GM12865 (cell line): ENCODE data around the gene ALDH1B1.

ENCODE experiments used
- DNase-seq: peaks from one replicate; pipeline ENCODE4 v3.0.0; 2010; ENCODE audit warnings: low read depth
- H3K4me3 ChIP-seq: 2 replicates; pipeline ENCODE4 v1.5.1; 2011; ENCODE audit warnings: mild to moderate bottlenecking, low read depth, low read length, control low read depth
- TF ChIP-seq, protein P1 (sequence below): IDR thresholded peaks from 2 replicates; pipeline ENCODE4 v1.5.1; 2011; ENCODE audit warnings: low read length, control low read depth, low read depth, inconsistent platforms; ENCODE audit not compliant: insufficient read depth; ENCODE audit errors: missing control alignments

ALDH1B1 gene

DNA sequence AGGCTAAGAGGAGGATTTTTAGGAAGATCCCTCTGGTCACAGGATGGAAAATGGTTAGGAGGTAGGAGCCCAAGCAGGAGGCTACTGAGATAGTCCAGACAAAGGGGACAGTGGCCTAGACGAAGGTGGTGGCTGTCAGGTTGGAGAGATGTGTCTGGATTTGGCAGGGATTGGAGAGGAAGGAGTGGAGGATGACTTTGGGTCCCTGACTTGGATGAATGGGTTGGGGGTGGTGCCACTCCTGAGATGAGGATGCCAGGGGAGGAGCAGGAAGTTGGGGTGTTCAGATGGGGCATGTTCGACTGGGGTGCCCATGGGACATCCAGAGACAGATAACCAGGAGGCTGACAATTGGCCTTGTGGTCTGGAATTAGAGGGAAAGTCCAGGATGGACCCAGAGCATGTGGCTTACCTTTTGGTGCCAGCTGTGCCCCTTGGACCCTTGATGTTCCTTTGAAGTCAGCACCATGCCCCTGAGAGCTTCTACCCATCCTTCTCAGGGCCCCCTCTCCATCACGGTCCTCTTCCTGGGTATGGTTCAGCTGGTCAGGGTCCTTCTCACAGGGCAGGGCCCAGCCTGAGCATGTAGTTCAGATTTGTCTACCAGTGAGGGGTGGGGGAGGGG, 46.9 kb downstream of the ALDH1B1 start:
- H3K4me3 ChIP-seq, result no peak overlapping the region
- TF ChIP-seq, protein P1, sequence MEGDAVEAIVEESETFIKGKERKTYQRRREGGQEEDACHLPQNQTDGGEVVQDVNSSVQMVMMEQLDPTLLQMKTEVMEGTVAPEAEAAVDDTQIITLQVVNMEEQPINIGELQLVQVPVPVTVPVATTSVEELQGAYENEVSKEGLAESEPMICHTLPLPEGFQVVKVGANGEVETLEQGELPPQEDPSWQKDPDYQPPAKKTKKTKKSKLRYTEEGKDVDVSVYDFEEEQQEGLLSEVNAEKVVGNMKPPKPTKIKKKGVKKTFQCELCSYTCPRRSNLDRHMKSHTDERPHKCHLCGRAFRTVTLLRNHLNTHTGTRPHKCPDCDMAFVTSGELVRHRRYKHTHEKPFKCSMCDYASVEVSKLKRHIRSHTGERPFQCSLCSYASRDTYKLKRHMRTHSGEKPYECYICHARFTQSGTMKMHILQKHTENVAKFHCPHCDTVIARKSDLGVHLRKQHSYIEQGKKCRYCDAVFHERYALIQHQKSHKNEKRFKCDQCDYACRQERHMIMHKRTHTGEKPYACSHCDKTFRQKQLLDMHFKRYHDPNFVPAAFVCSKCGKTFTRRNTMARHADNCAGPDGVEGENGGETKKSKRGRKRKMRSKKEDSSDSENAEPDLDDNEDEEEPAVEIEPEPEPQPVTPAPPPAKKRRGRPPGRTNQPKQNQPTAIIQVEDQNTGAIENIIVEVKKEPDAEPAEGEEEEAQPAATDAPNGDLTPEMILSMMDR, result no peak
- no peak for DNase-seq

DNA sequence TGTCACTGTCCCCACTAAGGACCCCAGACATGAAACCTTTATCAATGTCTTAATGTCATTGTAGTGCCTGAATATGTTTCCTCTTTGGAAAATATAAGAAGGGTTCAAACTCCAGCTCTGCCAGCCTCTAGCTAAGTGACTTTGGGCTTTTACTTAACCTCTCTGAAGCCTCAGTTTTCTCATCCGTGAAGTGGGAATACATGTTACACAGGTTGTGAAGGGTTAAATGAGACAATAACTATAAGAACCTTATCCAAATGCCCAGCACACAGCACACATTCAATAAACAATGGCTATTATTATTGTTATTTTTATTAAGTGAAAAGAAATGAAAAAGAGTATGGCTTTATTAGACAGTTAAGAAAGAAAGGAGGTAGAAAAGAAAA, 47.4 kb downstream of the ALDH1B1 start:
- H3K4me3 ChIP-seq, result no peak overlapping the region
- TF ChIP-seq, protein P1, result no peak
- no peak for DNase-seq

DNA sequence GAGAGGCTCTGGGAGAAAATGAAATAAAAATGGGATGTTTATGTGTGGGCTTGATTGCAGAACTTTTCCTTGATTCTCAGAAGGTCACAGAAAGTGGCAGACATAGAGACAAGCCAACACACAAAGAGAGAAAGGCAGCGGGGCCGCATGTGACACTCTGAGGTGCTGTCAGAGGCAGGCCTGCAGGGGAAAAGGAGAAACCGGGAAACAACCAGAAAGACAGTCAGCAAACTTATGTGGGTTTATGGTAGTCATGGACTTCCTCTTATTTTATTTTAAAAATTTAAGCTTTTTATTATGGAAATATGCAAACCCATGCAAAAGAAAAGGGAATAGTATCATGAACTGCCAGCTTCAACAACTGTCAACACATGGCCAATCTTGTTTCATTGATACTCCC, 48.0 kb downstream of the ALDH1B1 start:
- no peak overlapping the region for H3K4me3 ChIP-seq
- TF ChIP-seq, protein P1, result no peak
- DNase-seq, result no peak

DNA sequence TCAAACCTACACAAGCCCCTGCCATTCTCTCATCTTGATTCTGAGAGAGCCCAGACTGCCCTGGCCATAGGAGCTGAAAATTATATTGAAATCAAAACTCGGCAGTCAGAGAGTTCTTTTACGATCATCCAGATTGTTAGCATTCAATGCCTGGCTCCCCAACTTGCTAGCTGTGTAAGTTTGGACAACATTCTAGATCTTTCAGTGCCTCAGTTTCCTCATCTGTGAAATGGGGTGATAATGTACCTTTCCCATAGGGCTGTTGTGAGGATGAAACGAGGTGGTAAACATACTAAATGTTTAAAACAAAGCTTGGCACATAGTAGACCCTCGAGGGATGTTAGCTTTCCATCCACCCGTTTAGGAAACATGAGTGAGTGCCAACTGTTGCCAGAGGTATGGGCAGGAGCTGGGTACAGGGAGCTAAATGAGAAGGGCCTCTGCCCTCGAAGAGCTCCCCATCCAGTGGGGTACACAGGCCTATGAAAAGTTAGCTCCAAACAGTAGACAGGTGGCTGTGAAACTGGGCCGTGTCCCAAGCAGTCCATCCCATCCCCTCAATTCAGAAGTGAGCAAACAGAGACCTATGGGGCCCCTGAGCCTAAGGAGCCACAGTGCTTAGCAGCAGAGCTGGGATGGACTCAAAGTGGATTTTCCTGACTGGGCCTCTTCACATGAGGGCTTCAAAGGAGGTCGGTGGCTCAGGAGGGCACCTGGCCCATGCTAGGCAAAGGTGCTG, 49.0 kb downstream of the ALDH1B1 start:
- TF ChIP-seq, protein P1, result no peak
- DNase-seq, result no peak
- no peak overlapping the region for H3K4me3 ChIP-seq

DNA sequence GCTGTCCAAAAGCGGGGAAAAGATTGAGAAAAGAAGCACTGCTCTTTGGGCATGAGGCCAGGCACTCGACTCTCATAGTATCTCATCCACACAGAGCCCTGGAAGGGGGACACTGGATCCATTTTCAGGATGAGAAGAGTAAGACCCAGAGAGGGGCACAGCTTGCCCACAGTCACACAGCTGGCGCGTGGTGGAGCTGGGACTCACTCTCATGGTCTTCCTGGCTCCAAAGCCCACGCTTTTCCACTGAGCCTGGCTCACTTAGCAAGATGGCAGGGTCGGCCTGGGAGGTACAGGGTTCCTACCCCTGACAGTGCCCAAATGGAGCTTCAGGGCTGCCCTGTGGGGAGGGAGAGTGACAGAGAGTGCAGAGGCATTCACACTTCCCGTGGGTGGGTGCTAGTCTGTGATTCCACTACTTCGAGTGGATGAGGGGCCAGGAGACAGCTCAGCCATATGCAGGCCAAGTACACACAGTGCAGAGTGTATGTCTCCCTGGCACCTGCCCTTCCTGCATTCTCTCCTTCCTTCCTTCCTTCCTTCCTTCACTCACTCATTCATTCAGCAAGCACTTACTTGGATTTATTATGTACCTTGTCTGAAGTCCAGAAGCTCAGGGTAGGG, 50.1 kb downstream of the ALDH1B1 start:
- no peak overlapping the region for H3K4me3 ChIP-seq
- no peak for DNase-seq
- TF ChIP-seq, protein P1, result no peak

DNA sequence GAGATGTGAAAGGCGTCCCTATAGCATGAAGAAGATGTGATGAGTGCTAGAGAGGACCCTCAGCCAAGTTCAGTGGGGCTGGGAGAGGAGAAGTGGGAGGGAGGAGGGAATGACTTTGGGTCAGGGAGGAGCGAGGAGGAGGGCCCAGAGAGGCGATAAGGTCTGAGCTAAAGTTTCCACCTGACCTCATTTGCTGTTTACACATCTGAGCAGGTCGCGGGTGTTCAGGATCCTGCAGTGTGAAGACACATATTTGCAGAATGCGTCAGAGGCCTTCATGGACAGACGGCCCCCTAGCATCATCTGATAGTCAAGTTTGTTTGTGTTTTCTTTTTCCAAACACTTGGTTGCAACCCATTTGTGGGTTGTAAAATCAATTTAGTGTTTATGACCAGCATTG, 50.7 kb downstream of the ALDH1B1 start:
- TF ChIP-seq, protein P1, result no peak
- H3K4me3 ChIP-seq, result no peak overlapping the region
- no peak for DNase-seq
